Lower leg skin (tissue), 4 donors: ENCODE results near the gene HOXC4. TPM values are rescaled to one million over a fixed set of nuclear protein-coding genes. Genes with fewer than 3 reads are reported as not detected.

Experiments
- DNase-seq, 2 donors: peaks; one replicate each; pipeline ENCODE4 v3.0.0-alpha.2; 2019; ENCODE audit warnings: low spot score in 2 of 2
- H3K4me3 ChIP-seq: fragments of 200-600 bp; sonication (generic); 2 replicates; pipeline ENCODE4 v1.5.1; 2017; ENCODE audit warnings: mild to moderate bottlenecking, low read depth; ENCODE audit not compliant: poor library complexity, severe bottlenecking
- CTCF ChIP-seq, 3 donors: fragments of 450-650 bp; IDR thresholded peaks; one replicate each; pipeline ENCODE4 v1.5.1; 2016; ENCODE audit warnings: antibody characterized with exemption in 3 of 3, mild to moderate bottlenecking in 3 of 3, moderate library complexity in 2 of 3
- POLR2A ChIP-seq, 2 donors: fragments of 450-650 bp; IDR thresholded peaks; one replicate each; pipeline ENCODE4 v1.6.1; 2016 to 2017; ENCODE audit warnings: antibody characterized with exemption in 2 of 2, mild to moderate bottlenecking in 1 of 2, moderate library complexity in 1 of 2
- WGBS, 2 donors: methylation state at CpG; one replicate each; pipeline ENCODE4 v1.1.5; 2018; 5-methylcytosine and 5-hydroxymethylcytosine counted together
- intact Hi-C: fragments of 100-400 bp; cut with DNase I; formaldehyde crosslinking; loops from one replicate; pipeline ENCODE4 v1.15.0; 2023; ENCODE audit warnings: low total_unique reads
- total RNA-seq, 4 donors: library from RNA; depleted of rRNA; stranded (reverse); fragments of >200 nt; gene quantifications; one replicate each; pipeline ENCODE4 v1.1.0, GENCODE V29; 2016

Gene HOXC4
- total RNA-seq, 4 donors from 2014 or later, result 1.7 to 6.1 (median 3.2) TPM

DNA sequence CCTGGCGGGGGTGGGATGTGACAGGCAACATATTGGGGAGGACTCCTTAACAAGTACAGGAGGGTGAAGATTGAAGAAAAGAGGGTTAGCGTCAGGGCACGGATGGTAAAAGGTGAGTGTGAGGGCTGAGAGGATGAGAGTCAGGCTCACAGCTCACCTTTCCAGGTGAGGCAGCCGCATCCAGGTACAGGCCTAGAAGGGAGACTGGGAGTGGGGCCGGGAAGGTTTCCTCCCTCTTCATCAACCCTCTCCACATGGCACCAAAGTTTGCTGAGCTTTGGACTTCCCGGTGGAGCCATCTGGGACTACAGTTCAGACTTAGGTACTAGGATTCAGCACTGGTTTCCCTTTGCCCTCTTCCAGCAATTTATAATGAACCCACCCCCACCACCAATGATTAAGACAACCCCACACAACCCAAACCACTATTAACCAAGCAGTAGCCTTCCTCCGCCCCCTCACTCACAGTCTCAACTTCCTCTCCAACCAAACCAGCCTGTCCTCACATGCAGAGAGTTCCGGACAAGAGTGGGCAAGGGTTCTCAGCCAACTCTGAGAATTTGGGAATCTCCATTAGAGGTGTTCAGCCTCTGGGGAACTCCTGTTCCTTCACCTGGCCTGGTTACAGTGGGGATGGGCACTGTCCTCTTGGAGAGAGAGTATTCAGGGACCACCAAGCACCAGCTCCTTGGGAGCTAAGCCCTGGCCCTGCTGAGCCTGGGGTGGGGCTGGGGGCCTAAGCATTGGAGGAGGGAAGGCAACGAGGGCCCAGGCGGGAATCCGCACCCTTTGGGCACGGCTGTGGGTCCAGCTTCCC, 2.4 kb upstream of the HOXC4 start:
- no peak overlapping the region for H3K4me3 ChIP-seq
- no peak for TF ChIP-seq POLR2A (IDR thresholded peaks at IDR 0.05)
- TF ChIP-seq CTCF (IDR thresholded peaks at IDR 0.05), result no peak
- DNase-seq, result no peak
- 45 to 55% methylated on average over 12 of the region's 12 CpGs for WGBS, 2 donors
- intact Hi-C loops, result no loop called here

GRCh38 chr12:54051874-54052437, 1.7 kb upstream of the HOXC4 start:
- H3K4me3 ChIP-seq, result no peak overlapping the region
- DNase-seq, result no peak
- intact Hi-C loops, result no loop called here
- WGBS, 2 donors, result 9% methylated on average over 24 of the region's 24 CpGs
- TF ChIP-seq CTCF (IDR thresholded peaks at IDR 0.05) (no peak), POLR2A (IDR thresholded peaks at IDR 0.05) (no peak)

DNA sequence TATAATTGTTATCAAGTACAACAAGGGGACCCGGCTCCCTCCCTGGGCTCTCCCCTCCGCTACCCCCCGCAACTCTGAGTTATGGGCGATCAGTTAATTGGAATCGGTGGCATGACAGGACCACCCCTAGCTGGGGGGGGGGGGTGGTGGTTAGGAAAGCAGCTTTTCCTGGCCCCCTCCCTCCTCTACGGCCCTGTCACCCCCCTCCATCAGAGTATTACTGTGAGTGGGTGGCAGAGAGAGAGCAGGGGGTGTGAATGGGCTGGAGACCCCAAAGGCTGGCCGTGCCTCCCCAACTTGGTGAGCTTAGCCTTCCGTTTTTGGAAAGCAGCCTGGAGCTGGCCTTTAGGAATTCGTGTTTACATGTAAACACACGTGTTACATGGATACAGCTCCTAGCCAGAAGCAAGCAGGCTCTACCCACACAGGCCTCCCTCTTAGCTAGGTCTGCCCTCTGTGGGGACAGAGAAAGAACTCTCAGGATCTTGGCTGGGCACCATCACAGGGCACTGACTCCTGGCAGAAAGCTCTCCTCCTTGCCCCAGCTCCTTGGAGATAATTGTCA, 1.1 kb upstream of the HOXC4 start:
- no peak overlapping the region for H3K4me3 ChIP-seq
- WGBS, 2 donors, result 11 to 23% methylated on average over 10 of the region's 10 CpGs
- intact Hi-C loops, result no loop called here
- TF ChIP-seq CTCF (IDR thresholded peaks at IDR 0.05) (no peak), POLR2A (IDR thresholded peaks at IDR 0.05) (no peak)
- DNase-seq, result no peak

- WGBS, 2 donors, result 60 to 61% methylated on average over 22 of the region's 22 CpGs
- no peak for DNase-seq
- H3K4me3 ChIP-seq, result no peak overlapping the region
- TF ChIP-seq POLR2A (IDR thresholded peaks at IDR 0.05) (no peak), CTCF (IDR thresholded peaks at IDR 0.05) (no peak)
- intact Hi-C loops, result no loop called here
Observed at GRCh38 chr12:54053003-54053750, 458 bp upstream of the HOXC4 start.

GRCh38 chr12:54054742-54055194, 1.1 kb downstream of the HOXC4 start:
- no peak for TF ChIP-seq CTCF (IDR thresholded peaks at IDR 0.05)
- TF ChIP-seq POLR2A (IDR thresholded peaks at IDR 0.05), result no peak

More at GRCh38 chr12:54054742-54055194, 1.1 kb downstream of the HOXC4 start:
- WGBS, 2 donors, result 83% methylated on average over 24 of the region's 24 CpGs
- intact Hi-C loops, result no loop called here
- no peak for DNase-seq
- H3K4me3 ChIP-seq, result no peak overlapping the region
